Mammary epithelial cell (primary cell): Measurements from ENCODE around the gene ZKSCAN8.

Experiments used
- EZH2 ChIP-seq: IDR thresholded peaks from 2 replicates; pipeline ENCODE4 v1.6.1; 2012; ENCODE audit warnings: low read length, inconsistent platforms, borderline replicate concordance
- TF ChIP-seq, protein P1 (sequence below), 2 donors: IDR thresholded peaks in 1 of 2; conservative IDR thresholded peaks in 1 of 2; 2 replicates each; pipeline ENCODE4 v1.5.1; 2011 to 2012; ENCODE audit warnings: inconsistent platforms in 2 of 2, low read length in 2 of 2, mild to moderate bottlenecking in 2 of 2, control low read depth in 1 of 2, low read depth in 1 of 2; ENCODE audit not compliant: insufficient read depth in 1 of 2; ENCODE audit errors: extremely low read depth in 1 of 2

DNA sequence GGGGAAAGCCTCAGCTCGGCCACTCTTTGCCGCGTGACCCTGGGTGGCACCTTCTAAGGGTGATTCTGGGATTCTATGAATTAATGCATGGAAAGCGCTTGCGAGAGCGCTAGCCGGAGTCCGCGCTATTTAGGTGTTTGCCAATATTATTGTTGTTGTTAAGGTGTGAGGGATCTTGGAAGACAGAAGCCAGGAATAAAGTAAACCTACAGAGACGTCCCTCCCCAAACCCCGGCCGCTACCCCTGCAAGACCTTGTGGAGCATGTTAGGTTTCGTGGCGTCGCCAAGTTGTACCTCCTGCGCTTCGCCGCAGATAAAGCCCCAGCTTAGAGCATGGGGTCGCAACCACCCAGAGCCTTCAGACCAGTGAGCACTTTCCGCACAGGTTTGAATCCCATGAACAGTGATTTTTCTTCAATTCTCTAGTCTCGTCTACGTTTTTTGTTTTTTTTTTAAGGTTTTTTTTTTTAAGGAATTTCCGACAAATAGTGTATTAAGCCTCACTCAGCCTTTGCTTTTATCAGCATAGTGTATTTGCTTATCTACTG, 66.5 kb downstream of the ZKSCAN8 start:
- TF ChIP-seq, protein P1, sequence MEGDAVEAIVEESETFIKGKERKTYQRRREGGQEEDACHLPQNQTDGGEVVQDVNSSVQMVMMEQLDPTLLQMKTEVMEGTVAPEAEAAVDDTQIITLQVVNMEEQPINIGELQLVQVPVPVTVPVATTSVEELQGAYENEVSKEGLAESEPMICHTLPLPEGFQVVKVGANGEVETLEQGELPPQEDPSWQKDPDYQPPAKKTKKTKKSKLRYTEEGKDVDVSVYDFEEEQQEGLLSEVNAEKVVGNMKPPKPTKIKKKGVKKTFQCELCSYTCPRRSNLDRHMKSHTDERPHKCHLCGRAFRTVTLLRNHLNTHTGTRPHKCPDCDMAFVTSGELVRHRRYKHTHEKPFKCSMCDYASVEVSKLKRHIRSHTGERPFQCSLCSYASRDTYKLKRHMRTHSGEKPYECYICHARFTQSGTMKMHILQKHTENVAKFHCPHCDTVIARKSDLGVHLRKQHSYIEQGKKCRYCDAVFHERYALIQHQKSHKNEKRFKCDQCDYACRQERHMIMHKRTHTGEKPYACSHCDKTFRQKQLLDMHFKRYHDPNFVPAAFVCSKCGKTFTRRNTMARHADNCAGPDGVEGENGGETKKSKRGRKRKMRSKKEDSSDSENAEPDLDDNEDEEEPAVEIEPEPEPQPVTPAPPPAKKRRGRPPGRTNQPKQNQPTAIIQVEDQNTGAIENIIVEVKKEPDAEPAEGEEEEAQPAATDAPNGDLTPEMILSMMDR (conservative IDR thresholded peaks at IDR 0.05 in 1 of 2, IDR thresholded peaks at IDR 0.05 in 1 of 2; ENCODE audit: extremely low read depth in 1 of 2, insufficient read depth in 1 of 2, low read depth in 1 of 2, low read length in 2 of 2) = no peak
- TF ChIP-seq EZH2 = no peak
